ENCODE results near the gene IL19.

The IL19 gene

DNA sequence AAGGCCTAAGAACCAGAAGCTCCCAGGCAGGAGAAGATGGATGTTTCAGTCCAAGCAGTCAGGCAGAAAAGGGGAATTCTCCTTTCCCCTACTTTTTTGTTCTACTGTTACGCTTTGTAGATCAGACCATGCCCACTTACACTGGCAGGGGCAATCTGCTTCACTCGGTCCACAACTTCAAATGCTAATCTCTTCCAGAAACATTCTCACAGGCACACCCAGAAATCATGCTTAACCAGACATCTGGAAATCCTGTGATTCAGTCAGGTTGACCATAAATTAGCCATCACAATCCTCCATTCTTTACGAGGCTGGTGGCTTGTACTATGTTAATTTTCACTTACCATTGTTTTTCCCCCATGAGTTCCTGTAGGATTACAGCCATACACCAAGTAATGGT, 25.5 kb downstream of the IL19 start:
- no peak overlapping the region for H3K27ac ChIP-seq (ENCODE audit: low read length)
- H3K27me3 ChIP-seq (ENCODE audit: low read depth, low read length), result peaks cover 4% of the 10 kb centered on the region; the same call in 1 of the 2 replicates
- peaks cover 7% of the 10 kb centered on the region for H3K36me3 ChIP-seq (replicated peaks; ENCODE audit: low read depth, low read length)
- H3K4me3 ChIP-seq (ENCODE audit: low read length), result no peak overlapping the region
- no peak overlapping the region for H2AFZ ChIP-seq (ENCODE audit: low read depth, low read length)
- no peak overlapping the region for H3K9ac ChIP-seq (ENCODE audit: low read length)
- H3K79me2 ChIP-seq (ENCODE audit: low read length), result no peaks in the 10 kb centered on the region
- no peak overlapping the region for H3K4me2 ChIP-seq (ENCODE audit: low read length)
- H4K20me1 ChIP-seq (ENCODE audit: insufficient read depth, low read length), result no peaks in the 10 kb centered on the region
- TF ChIP-seq EZH2phosphoT487 (IDR thresholded peaks at IDR 0.05; ENCODE audit: low read depth) (no peak), CTCF (IDR thresholded peaks at IDR 0.05; ENCODE audit: low read depth, low read length) (no peak)
- H3K9me3 ChIP-seq (ENCODE audit: insufficient read depth, low read length), result no peaks in the 10 kb centered on the region
- peaks cover 75% of the 10 kb centered on the region for H3K4me1 ChIP-seq (ENCODE audit: low read length)

GRCh38 chr1:206796981-206797402, 26.4 kb downstream of the IL19 start:
- no peak overlapping the region for H3K4me3 ChIP-seq (ENCODE audit: low read length)
- H3K4me1 ChIP-seq (ENCODE audit: low read length), result peaks cover 75% of the 10 kb centered on the region
- no peak overlapping the region for H2AFZ ChIP-seq (ENCODE audit: low read depth, low read length)
- peaks cover 4% of the 10 kb centered on the region; the same call in 1 of the 2 replicates for H3K27me3 ChIP-seq (ENCODE audit: low read depth, low read length)
- H3K27ac ChIP-seq (ENCODE audit: low read length), result no peak overlapping the region
- TF ChIP-seq CTCF (IDR thresholded peaks at IDR 0.05; ENCODE audit: low read depth, low read length) (no peak), EZH2phosphoT487 (IDR thresholded peaks at IDR 0.05; ENCODE audit: low read depth) (no peak)
- no peaks in the 10 kb centered on the region for H3K9me3 ChIP-seq (ENCODE audit: insufficient read depth, low read length)
- no peaks in the 10 kb centered on the region for H3K79me2 ChIP-seq (ENCODE audit: low read length)
- H3K4me2 ChIP-seq (ENCODE audit: low read length), result no peak overlapping the region
- H4K20me1 ChIP-seq (ENCODE audit: insufficient read depth, low read length), result no peaks in the 10 kb centered on the region
- peaks cover 7% of the 10 kb centered on the region for H3K36me3 ChIP-seq (replicated peaks; ENCODE audit: low read depth, low read length)
- H3K9ac ChIP-seq (ENCODE audit: low read length), result no peak overlapping the region

DNA sequence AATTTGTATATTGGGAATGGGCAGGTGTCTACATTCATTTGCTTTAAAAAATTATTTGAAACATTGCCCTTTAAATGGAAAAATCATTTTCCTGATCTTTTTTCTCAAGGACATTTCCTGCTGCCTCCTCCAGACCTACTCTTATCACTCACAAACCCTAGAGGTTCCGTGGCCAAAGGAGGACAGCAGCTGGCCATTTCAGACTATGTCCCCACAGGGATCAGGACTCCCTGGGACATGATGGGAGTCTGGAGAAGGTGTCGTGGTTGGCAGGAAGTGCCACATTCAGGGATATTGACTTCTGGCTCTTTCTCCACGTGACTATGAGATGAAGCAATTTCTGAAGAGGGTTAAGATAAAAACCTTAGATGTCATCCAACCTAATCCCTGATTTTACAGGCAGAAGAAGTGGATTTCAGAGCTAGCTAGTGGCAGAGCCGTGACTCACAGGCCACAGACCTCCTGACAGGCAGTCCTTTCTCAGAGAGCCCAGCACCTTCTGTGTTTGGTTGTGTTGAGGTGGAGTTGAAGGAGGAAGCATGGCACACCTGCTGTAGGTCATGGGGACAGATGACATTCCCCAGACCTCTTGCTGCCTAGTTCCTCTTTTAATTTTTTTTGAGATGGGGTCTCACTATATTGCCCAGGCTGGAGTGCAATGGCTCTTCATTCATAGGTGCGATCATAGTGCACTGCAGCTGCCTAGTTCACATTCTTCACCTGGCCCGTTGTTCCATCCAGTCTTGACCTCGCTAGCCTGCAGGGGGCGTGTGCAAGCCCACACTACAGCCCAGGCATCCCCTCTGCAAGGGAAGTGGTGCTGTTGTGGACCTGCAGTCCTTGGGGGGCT, 27.2 kb downstream of the IL19 start:
- Histone ChIP-seq H3K4me2 (ENCODE audit: low read length) (peak overlapping the region; percentile 18; the same call in 1 of the 2 replicates), H2AFZ (ENCODE audit: low read depth, low read length) (no peak overlapping the region), H4K20me1 (ENCODE audit: insufficient read depth, low read length) (no peaks in the 10 kb centered on the region)

More for the DNA sequence above, 27.2 kb downstream of the IL19 start:
- Histone ChIP-seq H3K9me3 (ENCODE audit: insufficient read depth, low read length) (no peaks in the 10 kb centered on the region), H3K27ac (ENCODE audit: low read length) (no peak overlapping the region), H3K27me3 (ENCODE audit: low read depth, low read length) (peaks cover 4% of the 10 kb centered on the region; the same call in 1 of the 2 replicates), H3K9ac (ENCODE audit: low read length) (no peak overlapping the region), H3K4me3 (ENCODE audit: low read length) (no peak overlapping the region), H3K4me1 (ENCODE audit: low read length) (peaks cover 75% of the 10 kb centered on the region), H3K79me2 (ENCODE audit: low read length) (no peaks in the 10 kb centered on the region), H3K36me3 (replicated peaks; ENCODE audit: low read depth, low read length) (peaks cover 7% of the 10 kb centered on the region)
- TF ChIP-seq EZH2phosphoT487 (IDR thresholded peaks at IDR 0.05; ENCODE audit: low read depth) (no peak), CTCF (IDR thresholded peaks at IDR 0.05; ENCODE audit: low read depth, low read length) (peak; percentile 77)
